T1000 (cell line): Measurements from ENCODE around the gene LACTB.
"Not testable (repeated sequence)": the region's sequence is repeated elsewhere in the genome, so short reads cannot be mapped to it uniquely, and the experiment has no call there.

Experiments used
- DNase-seq: peaks from one replicate; lab custom pipeline; 2025; ENCODE audit warnings: mixed read lengths; lab: John Stamatoyannopoulos, UW

LACTB gene

DNA sequence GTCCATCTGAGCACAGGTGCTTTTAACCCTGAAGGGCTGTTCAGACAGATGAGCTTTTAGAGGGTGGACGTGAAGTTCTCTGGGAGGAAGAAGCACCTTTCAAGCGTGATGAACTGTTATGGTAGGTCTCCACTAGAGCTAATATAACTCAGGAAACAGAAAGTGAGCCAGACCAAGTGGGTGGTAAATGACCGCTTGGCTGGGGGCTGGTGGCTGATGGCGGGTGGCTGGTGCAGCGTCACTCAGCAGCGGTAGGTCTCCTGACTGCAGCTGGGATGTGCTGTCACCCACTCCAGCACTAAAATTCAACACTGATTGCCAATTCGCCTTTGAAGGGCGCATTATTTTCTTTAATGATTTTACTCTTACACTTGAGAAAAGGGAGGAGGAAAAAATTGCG lies 31.2 kb upstream of the LACTB start:
- no peak for DNase-seq

DNA sequence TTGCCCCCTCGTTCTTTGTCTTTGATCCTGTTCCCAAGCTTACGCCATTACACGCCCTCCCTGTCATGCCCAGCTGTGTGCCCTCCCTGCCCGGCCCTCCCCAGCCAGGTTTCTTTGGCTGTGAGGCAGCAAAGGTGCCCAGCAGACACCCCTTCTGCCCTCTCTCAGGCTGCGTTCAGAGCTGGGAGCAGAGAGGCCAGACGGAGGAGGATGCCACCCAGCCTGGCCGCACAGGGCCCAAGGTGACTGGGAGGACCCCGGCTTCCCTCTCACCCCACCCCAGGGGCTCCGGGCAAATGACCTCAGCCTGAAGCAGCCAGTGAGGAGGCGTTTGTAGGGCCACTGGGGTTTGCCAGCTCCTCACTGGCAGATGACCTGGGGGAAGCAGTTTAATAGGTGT lies 30.8 kb upstream of the LACTB start:
- no peak for DNase-seq

- DNase-seq, result no peak
Observed at GRCh38 chr15:63091679-63092446, 29.8 kb upstream of the LACTB start.

GRCh38 chr15:63093486-63094205 lies 28.0 kb upstream of the LACTB start:
- DNase-seq, result peak; percentile 46

- no peak for DNase-seq
Observed at GRCh38 chr15:63094495-63094931, 27.1 kb upstream of the LACTB start.

DNA sequence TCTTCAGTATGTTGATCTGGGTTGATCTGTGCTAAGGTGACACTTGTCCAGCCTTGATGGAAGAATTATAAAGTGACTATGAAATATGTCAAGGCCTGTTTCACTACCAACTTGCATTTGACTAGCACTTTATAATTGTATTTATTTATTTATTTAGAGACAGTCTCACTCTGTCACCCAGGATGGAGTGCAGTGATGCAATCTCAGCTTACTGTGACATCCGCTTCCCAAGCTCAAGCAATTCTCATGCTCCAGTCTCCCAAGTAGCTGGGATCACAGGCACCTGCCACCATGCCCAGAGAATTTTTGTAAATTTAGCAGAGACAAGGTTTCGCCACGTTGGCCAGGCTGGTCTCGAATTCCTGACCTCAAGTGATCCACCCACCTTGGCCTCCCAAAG lies 25.5 kb upstream of the LACTB start:
- DNase-seq, result no peak

DNA sequence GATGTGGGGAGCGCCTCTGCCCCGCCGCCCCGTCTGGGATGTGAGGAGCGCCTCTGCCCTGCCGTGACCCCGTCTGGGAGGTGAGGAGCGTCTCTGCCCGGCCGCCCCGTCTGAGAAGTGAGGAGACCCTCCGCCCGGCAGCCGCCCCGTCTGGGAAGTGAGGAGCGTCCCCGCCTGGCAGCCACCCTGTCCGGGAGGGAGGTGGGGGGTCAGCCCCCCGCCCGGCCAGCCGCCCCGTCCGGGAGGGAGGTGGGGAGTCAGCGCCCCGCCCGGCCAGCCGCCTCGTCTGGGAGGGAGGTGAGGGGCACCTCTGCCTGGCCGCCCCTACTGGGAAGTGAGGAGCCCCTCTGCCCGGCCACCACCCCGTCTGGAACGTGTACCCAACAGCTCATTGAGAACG lies 22.8 kb upstream of the LACTB start:
- DNase-seq, result not testable (repeated sequence)

DNA sequence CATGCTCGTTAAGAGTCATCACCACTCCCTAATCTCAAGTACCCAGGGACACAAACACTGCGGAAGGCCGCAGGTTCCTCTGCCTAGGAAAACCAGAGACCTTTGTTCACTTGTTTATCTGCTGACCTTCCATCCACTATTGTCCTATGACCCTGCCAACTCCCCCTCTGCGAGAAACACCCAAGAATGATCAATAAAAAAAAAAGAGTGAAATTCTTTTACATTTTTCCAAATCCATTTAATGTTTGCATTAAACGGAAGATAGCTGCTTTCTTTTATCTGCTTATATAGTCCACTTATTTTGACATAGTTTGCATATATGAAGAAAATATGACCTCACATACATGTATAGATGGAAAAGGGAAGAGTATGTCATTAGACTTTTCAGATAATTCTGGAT lies 22.1 kb upstream of the LACTB start:
- DNase-seq, result not testable (repeated sequence)

DNA sequence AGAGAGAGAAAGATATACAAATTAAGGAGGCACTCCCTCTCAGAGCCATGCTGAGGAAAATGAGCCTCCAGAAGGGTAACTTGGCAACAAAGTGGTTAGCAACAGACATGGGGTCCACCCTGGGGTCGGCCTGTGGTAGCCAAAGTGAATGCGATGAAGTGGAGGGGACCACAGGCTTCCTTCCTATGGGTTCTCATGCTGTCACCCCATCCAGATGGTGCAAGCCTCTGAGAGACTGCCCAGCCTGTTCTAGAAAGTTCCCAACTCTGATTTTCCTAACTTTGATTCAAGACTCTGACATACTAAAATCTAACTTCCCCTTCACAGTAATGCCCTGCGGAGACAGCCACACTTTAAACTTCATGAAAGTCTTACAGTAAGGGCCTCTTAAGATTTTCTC lies 18.2 kb upstream of the LACTB start:
- DNase-seq, result no peak

- DNase-seq, result no peak
Observed at GRCh38 chr15:63104727-63105126, 16.9 kb upstream of the LACTB start.

DNA sequence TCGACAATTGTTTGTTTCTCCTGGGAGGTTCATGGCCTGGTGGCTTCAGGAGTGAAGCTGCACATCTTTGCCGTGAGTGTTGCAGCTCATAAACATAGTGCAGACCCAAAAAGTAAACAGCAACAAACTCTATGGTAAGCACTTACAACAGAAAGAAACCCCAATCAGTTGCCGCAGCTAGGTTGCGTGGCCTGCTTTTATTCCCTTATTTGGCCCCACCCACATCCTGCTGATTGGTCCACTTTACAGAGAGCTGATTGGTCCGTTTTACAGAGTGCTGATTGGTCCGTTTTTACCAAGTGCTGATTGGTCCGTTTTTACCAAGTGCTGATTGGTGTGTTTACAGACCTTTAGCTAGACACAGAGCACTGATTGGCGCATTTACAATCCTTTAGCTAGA lies 16.3 kb upstream of the LACTB start:
- peak; percentile 28 for DNase-seq

- DNase-seq, result peak; percentile 91
Observed at GRCh38 chr15:63107895-63108546, 13.6 kb upstream of the LACTB start.

GRCh38 chr15:63109498-63109897 lies 12.2 kb upstream of the LACTB start:
- no peak for DNase-seq

DNA sequence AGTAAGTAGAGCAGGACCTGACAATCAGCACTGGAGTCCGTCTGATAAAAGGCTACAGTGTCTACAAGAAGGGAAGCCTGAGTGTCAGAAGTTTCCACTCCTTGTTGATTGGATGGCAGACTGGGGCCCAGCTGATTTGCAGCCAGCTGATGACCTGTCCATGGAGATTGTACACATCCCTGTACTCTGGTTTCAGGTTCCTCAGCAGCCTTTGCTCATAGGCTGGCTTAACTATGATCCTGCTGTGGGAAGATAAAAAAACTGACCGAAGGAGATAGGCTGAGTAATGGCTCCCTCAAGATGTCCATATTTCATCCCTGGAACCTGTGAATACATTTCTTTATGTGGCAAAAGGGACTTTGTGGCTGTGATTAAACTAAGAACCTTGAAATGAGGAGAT lies 11.7 kb upstream of the LACTB start:
- no peak for DNase-seq

- peak; percentile 45 for DNase-seq
Observed at GRCh38 chr15:63110428-63111026, 11.1 kb upstream of the LACTB start.

DNA sequence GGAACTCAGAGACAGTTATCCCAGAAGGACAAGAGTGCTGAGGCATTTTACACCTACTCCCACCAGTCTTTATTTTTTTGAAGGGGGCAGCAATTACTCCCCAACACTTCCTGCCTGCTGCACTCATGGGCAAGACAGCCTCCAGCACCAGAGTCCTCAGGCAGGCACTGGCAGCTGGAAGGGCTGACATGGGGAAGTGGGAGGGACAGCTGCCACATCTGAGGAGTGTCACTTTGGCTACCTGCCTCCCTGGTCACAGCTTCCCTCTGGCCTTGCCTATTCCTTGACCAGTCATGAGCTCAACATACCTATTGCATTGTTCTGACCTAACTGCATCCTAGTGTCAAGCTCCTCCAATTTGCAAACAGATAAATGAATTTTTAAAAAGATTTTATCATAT lies 10.2 kb upstream of the LACTB start:
- DNase-seq, result no peak

GRCh38 chr15:63112871-63113270 lies 8.8 kb upstream of the LACTB start:
- no peak for DNase-seq

- no peak for DNase-seq
Observed at GRCh38 chr15:63114465-63114864, 7.2 kb upstream of the LACTB start.

DNA sequence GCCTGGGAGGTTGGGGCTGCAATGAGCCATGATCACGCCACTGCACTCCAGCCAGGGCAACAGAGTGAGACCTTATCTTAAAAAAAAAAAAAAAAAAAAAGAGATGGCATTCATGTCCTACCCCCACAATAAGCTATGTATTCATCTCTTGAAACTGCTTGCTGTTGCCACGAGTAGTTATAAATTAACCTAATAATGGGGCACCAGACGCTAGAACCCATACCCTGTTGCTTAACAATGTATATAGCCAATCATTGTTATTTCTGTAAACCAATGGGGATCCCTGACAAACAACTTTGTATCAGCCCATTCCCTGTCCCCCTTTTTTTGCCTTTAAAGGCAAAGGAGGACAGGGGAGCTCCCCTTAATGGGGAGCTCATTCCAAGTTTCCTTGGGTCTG lies 2.8 kb upstream of the LACTB start:
- DNase-seq, result no peak

DNA sequence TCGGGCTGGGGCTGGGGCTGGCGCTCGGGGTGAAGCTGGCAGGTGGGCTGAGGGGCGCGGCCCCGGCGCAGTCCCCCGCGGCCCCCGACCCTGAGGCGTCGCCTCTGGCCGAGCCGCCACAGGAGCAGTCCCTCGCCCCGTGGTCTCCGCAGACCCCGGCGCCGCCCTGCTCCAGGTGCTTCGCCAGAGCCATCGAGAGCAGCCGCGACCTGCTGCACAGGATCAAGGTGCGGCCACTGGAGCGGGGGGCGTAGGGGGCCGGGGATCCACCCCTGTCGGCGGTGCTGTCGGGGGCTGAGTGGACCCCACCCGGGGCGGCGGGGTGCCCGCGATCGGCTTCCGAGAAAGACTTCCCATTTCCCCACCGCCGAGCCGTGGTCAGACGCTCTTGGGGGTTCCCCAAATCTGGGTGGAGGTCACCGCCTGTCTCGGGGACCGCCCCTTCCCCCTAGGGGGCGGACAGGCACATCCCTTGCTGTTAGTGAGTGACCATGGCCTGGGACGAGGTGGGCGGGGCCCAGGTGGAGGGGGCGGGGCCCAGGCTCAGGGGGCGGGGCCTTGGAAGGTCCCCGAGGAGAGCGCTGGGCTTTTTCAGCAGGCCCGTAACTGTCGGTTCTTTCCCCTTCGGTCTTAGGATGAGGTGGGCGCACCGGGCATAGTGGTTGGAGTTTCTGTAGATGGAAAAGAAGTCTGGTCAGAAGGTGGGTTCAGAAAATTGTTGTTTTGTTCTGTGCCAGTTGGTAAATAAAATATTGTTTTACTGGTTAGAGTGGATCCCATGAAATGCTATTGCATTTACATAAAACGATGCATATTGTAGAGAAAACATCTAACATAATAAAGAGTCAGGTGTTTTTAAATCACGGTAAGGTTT lies 578 bp downstream of the LACTB start:
- peak; percentile 58 for DNase-seq

DNA sequence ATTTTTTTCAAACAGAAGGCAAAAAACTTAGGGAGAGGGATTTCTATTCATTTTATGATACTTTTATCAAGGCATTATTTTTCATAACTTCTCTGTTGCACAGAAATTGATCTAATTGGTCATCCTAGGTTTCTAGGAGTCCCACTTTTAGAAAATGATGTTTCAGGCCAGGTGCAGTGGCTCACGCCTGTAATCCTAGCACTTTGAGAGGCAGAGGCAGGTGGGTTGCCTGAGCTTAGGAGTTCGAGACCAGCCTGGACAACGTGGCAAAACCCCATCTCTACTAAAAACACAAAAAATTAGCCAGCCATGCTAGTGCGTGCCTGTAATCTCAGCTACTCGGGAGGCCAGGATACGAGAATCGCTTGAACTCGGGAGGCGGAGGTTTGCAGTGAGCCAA lies 2.8 kb downstream of the LACTB start:
- no peak for DNase-seq

- no peak for DNase-seq
Observed at GRCh38 chr15:63126726-63127125, 5.1 kb downstream of the LACTB start.
